PC-3 (cell line): ENCODE results near the gene WDR26.

Experiments used
- EZH2 ChIP-seq: fragments of 300-600 bp; sonication (generic); IDR thresholded peaks from one replicate; pipeline ENCODE4 v1.6.1; 2017; ENCODE audit warnings: antibody characterized with exemption, mild to moderate bottlenecking, low read length; ENCODE audit not compliant: unreplicated experiment
- TF ChIP-seq, protein P1 (sequence below): fragments of 300-600 bp; sonication (generic); conservative IDR thresholded peaks from 2 replicates; pipeline ENCODE4 v1.5.1; 2017; ENCODE audit warnings: antibody characterized with exemption, low read depth, mild to moderate bottlenecking, low read length

DNA sequence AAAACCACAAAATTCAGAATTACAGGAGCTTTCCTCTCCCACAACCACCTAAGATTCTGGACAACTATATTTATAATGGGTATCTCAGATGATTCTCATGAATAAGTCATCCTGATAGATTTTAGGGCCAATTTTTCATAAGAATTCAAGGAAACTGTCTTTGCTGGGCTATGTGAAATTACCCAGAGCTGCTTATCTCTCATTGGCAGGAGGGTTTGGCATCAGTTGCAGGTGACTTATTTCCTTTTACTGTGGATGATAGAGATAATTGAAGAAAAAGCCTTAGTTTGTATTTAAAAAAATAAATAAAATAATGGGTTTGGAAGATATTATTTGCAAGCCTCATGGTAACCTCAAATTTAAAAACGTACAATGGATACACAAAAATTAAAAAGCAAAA, 38.2 kb upstream of the WDR26 start:
- TF ChIP-seq, protein P1, sequence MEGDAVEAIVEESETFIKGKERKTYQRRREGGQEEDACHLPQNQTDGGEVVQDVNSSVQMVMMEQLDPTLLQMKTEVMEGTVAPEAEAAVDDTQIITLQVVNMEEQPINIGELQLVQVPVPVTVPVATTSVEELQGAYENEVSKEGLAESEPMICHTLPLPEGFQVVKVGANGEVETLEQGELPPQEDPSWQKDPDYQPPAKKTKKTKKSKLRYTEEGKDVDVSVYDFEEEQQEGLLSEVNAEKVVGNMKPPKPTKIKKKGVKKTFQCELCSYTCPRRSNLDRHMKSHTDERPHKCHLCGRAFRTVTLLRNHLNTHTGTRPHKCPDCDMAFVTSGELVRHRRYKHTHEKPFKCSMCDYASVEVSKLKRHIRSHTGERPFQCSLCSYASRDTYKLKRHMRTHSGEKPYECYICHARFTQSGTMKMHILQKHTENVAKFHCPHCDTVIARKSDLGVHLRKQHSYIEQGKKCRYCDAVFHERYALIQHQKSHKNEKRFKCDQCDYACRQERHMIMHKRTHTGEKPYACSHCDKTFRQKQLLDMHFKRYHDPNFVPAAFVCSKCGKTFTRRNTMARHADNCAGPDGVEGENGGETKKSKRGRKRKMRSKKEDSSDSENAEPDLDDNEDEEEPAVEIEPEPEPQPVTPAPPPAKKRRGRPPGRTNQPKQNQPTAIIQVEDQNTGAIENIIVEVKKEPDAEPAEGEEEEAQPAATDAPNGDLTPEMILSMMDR, result no peak
- TF ChIP-seq EZH2, result no peak
